GM23248 (cell line): ENCODE data around the gene CREBL2. TPM values are rescaled to one million over a fixed set of nuclear protein-coding genes. Genes with fewer than 3 reads are reported as not detected.
A peak's percentile ranks its signal among the peaks of the same experiment; 100 is the strongest.
"Not testable (repeated sequence)": the region's sequence is repeated elsewhere in the genome, so short reads cannot be mapped to it uniquely, and the experiment has no call there.

Experiments used
- DNase-seq: peaks from one replicate; pipeline ENCODE4 v3.0.0-alpha.2; 2015
- H2AFZ ChIP-seq: fragments of 200-600 bp; sonication (generic); 2 replicates; pipeline ENCODE4 v1.6.1; 2016; ENCODE audit warnings: antibody characterized with exemption
- H3F3A ChIP-seq: fragments of 200-600 bp; sonication (generic); 2 replicates; pipeline ENCODE4 v1.6.1; 2016; ENCODE audit warnings: mild to moderate bottlenecking, antibody characterized with exemption, mixed run types; ENCODE audit not compliant: insufficient read depth
- H3K27ac ChIP-seq: fragments of 200-600 bp; sonication (generic); 2 replicates; pipeline ENCODE4 v1.5.1; 2016; ENCODE audit warnings: mild to moderate bottlenecking
- H3K27me3 ChIP-seq: fragments of 200-600 bp; sonication (generic); replicated peaks from 2 replicates; pipeline ENCODE4 v1.6.1; 2016; ENCODE audit warnings: mild to moderate bottlenecking; ENCODE audit not compliant: insufficient read depth
- H3K36me3 ChIP-seq: fragments of 200-600 bp; sonication (generic); 2 replicates; pipeline ENCODE4 v1.6.1; 2016; ENCODE audit warnings: low read depth, mild to moderate bottlenecking
- H3K4me1 ChIP-seq: fragments of 200-600 bp; sonication (generic); 2 replicates; pipeline ENCODE4 v1.6.1; 2016; ENCODE audit warnings: mild to moderate bottlenecking; ENCODE audit not compliant: insufficient read depth
- H3K4me2 ChIP-seq: fragments of 200-600 bp; sonication (generic); one replicate; pipeline ENCODE4 v1.6.1; 2016; ENCODE audit warnings: mild to moderate bottlenecking; ENCODE audit not compliant: unreplicated experiment
- H3K4me3 ChIP-seq: fragments of 200-600 bp; sonication (generic); 2 replicates; pipeline ENCODE4 v1.5.1; 2016; ENCODE audit warnings: mild to moderate bottlenecking
- H3K79me2 ChIP-seq: fragments of 200-600 bp; sonication (generic); 2 replicates; pipeline ENCODE4 v1.6.1; 2016; ENCODE audit warnings: mild to moderate bottlenecking; ENCODE audit not compliant: insufficient read depth
- H3K9ac ChIP-seq: fragments of 200-600 bp; sonication (generic); 2 replicates; pipeline ENCODE4 v1.6.1; 2016; ENCODE audit warnings: mild to moderate bottlenecking
- H3K9me2 ChIP-seq: fragments of 200-600 bp; sonication (generic); 2 replicates; pipeline ENCODE4 v1.6.1; 2016; ENCODE audit warnings: mixed run types, mild to moderate bottlenecking, moderate library complexity; ENCODE audit not compliant: insufficient read depth
- H3K9me3 ChIP-seq: fragments of 200-600 bp; sonication (generic); one replicate; pipeline ENCODE4 v1.6.1; 2017; ENCODE audit warnings: low read depth
- H4K20me1 ChIP-seq: fragments of 200-600 bp; sonication (generic); 2 replicates; pipeline ENCODE4 v1.6.0; 2016; ENCODE audit not compliant: insufficient read depth
- EZH2 ChIP-seq: fragments of 200-600 bp; sonication (generic); IDR thresholded peaks from 2 replicates; pipeline ENCODE4 v1.6.1; 2018; ENCODE audit warnings: antibody characterized with exemption, mild to moderate bottlenecking; ENCODE audit not compliant: insufficient read depth, poor library complexity, severe bottlenecking
- EZH2phosphoT487 ChIP-seq: fragments of 200-600 bp; sonication (generic); IDR thresholded peaks from 2 replicates; pipeline ENCODE4 v1.6.1; 2018; ENCODE audit warnings: antibody characterized with exemption, moderate library complexity, mild to moderate bottlenecking, low read depth; ENCODE audit not compliant: insufficient read depth
- WGBS, 2 experiments: methylation state at CpG; one replicate each; pipeline ENCODE4 v1.1.6; 2015 to 2017; ENCODE audit warnings: low lambda C conversion rate in 2 of 2, low coverage in 1 of 2; ENCODE audit errors: missing lambda C conversion rate in 2 of 2; 5-methylcytosine and 5-hydroxymethylcytosine counted together
- in situ Hi-C: fragments of 300-500 bp; cut with MboI; formaldehyde crosslinking; loops from 2 replicates; pipeline ENCODE4 v1.15.0; 2020
- polyA plus RNA-seq: library from polyadenylated mRNA; unstranded; fragments of >200 nt; fragmentation: Nextera tagmentation; extraction: Ambion mirVana; gene quantifications from 2 replicates; pipeline ENCODE4 v1.2.1, GENCODE V29; 2016
- total RNA-seq: library from RNA; depleted of rRNA; stranded (reverse); fragments of >200 nt; shearing (Covaris generic); gene quantifications from 2 replicates; pipeline ENCODE4 v1.2.3, GENCODE V29; 2014

Gene CREBL2
- total and polyA plus RNA-seq, 2 experiments from 2014 or later = 23.4 to 38.4 TPM

DNA sequence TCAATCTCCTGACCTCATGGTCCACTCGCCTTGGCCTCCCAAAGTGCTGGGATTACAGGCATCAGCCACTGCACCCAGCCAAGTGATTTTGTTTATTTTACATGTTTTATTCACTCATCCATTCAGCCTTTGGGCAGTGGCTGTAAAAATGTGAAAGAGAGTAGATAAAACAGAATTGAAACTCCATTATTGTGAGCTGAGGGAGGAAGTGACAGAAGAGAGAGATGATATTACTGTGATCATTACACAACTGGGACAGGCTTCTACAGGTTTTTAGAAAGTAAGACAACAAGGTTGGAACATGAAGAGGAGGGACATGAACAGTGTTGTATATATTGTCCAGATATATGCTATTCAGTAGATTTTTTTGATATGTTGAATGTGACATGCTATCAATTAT, 25.0 kb downstream of the CREBL2 start:
- TF ChIP-seq EZH2phosphoT487 = no peak
- H3F3A ChIP-seq = no peaks in the 10 kb centered on the region
- in situ Hi-C loops = no loop called here
- 100% methylated on average over 1 of the region's 1 CpG for WGBS, 2 experiments
- no peak for DNase-seq
- H4K20me1 ChIP-seq = no peaks in the 10 kb centered on the region
- H3K36me3 ChIP-seq = peaks cover 21% of the 10 kb centered on the region
- H3K9me3 ChIP-seq = no peaks in the 10 kb centered on the region
- peaks cover 16% of the 10 kb centered on the region for H3K79me2 ChIP-seq
- no peaks in the 10 kb centered on the region for H3K27me3 ChIP-seq
- no peak overlapping the region for H2AFZ ChIP-seq
- H3K9me2 ChIP-seq = no peaks in the 10 kb centered on the region
- H3K4me2 ChIP-seq = no peak overlapping the region
- H3K4me3 ChIP-seq = no peak overlapping the region
- H3K4me1 ChIP-seq = no peaks in the 10 kb centered on the region
- no peak overlapping the region for H3K27ac ChIP-seq
- no peak overlapping the region for H3K9ac ChIP-seq

DNA sequence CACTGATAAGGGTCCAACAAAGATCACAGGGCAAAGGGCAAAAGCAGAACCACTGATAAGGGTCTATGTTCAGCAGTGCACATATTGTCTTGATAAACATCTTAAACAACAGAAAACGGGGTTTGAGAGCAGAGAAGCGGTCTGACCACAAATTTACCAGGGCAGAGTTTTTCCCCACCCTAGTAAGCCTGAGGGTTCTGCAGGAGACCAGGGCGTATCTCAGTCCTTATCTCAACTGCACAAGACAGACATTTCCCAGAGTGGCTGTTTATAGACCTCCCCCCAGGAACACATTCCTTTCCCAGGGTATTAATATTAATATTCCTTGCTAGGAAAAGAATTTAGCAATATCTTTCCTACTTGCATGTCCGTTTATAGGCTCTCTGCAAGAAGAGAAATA, 28.3 kb downstream of the CREBL2 start:
- H3K27me3 ChIP-seq, DNase-seq, H3K4me2 ChIP-seq, H3K9ac ChIP-seq, H3K79me2 ChIP-seq, H3K4me1 ChIP-seq, H2AFZ ChIP-seq, H3K9me2 ChIP-seq, H4K20me1 ChIP-seq, H3K9me3 ChIP-seq, H3K27ac ChIP-seq, H3K4me3 ChIP-seq, in situ Hi-C loops, H3F3A ChIP-seq: not testable (repeated sequence)
- 99% methylated on average over 4 of the region's 4 CpGs for WGBS, 2 experiments
- H3K36me3 ChIP-seq = peaks cover 26% of the 10 kb centered on the region

DNA sequence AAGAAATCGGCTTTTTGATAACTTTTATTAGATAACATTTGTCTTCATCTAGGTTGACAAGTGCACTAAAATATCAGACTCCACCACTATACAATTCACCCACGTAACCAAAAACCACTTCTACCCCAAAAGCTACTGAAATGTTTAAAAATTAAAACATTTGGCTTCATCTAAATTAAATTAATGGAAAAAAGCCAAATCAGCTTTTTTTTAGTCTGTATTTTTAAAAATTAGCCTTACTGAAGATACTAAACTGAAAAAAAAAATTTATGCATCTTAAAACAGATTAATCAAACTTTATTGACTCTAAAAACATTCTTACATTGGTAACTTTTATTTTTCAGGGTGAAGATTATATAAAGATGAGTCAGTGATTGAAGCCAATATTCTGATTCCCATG, 30.0 kb downstream of the CREBL2 start:
- H3K4me3 ChIP-seq = no peak overlapping the region
- TF ChIP-seq EZH2phosphoT487 (no peak), EZH2 (no peak)
- no peak overlapping the region for H3K27ac ChIP-seq
- H3F3A ChIP-seq = peaks cover 13% of the 10 kb centered on the region
- no peaks in the 10 kb centered on the region for H3K9me2 ChIP-seq
- DNase-seq = no peak
- WGBS, 2 experiments = 97 to 98% methylated on average over 2 of the region's 2 CpGs
- peaks cover 17% of the 10 kb centered on the region for H3K4me1 ChIP-seq
- H3K9me3 ChIP-seq = no peaks in the 10 kb centered on the region
- no peak overlapping the region for H3K9ac ChIP-seq
- in situ Hi-C loops = no loop called here
- H4K20me1 ChIP-seq = no peaks in the 10 kb centered on the region
- no peak overlapping the region for H2AFZ ChIP-seq
- H3K27me3 ChIP-seq = no peaks in the 10 kb centered on the region
- peaks cover 20% of the 10 kb centered on the region for H3K36me3 ChIP-seq
- H3K4me2 ChIP-seq = no peak overlapping the region
- H3K79me2 ChIP-seq = no peaks in the 10 kb centered on the region

DNA sequence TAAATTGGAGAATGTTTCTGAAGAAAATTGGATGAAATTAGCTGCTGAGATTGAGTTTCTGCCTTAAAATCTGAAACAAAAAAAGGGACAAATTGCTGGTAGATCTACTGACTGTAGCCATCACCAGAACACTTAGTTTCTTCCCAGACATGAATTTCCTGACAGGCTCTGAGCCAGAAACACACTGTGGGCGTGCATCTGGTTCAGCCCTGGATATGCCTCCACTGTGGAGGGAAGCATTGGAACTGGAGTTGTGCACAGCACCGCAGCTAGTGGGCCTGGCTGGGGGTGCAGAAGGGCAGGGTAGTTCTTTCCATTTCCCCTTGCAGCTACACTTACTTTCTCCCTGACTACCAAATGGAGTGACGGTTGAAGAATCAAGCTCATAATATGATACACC, 31.2 kb downstream of the CREBL2 start:
- Histone ChIP-seq H3K27ac (no peak overlapping the region), H3K4me2 (no peak overlapping the region), H3K4me3 (no peak overlapping the region), H3K9me2 (no peaks in the 10 kb centered on the region), H3K9me3 (no peaks in the 10 kb centered on the region), H2AFZ (no peak overlapping the region), H3K9ac (no peak overlapping the region), H4K20me1 (no peaks in the 10 kb centered on the region), H3K4me1 (peaks cover 17% of the 10 kb centered on the region), H3F3A (peaks cover 13% of the 10 kb centered on the region), H3K27me3 (no peaks in the 10 kb centered on the region), H3K36me3 (peaks cover 15% of the 10 kb centered on the region), H3K79me2 (no peaks in the 10 kb centered on the region)
- DNase-seq = no peak
- WGBS, 2 experiments = 97 to 99% methylated on average over 3 of the region's 3 CpGs
- no peak for TF ChIP-seq EZH2
- TF ChIP-seq EZH2phosphoT487 = no peak
- in situ Hi-C loops = no loop called here

DNA sequence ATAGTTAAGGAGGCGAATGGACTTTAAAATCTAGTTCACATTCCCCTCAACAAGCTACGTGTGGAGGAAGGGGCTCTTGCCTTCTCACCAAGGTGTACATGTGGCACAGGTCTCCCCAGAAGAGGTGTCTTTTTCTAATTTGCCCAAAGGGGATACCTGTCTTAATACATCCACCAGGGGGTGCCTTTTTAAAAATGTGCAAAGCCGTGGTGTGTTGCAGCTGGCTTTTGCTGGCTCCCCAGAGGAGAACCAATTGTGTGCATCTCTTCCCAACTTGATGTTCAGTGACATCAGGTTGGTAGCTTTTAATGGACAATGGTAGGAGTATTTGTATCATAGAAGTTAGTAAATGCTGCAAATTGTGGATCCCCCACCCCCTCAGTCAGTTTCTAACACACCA, 33.8 kb downstream of the CREBL2 start:
- H3K79me2 ChIP-seq = no peaks in the 10 kb centered on the region
- TF ChIP-seq EZH2 (no peak), EZH2phosphoT487 (no peak)
- H3K9ac ChIP-seq = peak overlapping the region; percentile 55
- peaks cover 3% of the 10 kb centered on the region for H3K9me3 ChIP-seq
- H3F3A ChIP-seq = peaks cover 13% of the 10 kb centered on the region
- H3K4me3 ChIP-seq = peak overlapping the region; percentile 50
- no peaks in the 10 kb centered on the region for H3K27me3 ChIP-seq
- H3K4me1 ChIP-seq = peaks cover 17% of the 10 kb centered on the region
- peak; percentile 74 for DNase-seq
- in situ Hi-C loops = no loop called here
- H3K27ac ChIP-seq = peak overlapping the region; percentile 84
- H3K36me3 ChIP-seq = peaks cover 9% of the 10 kb centered on the region
- H4K20me1 ChIP-seq = no peaks in the 10 kb centered on the region
- H3K9me2 ChIP-seq = no peaks in the 10 kb centered on the region
- WGBS, 2 experiments = 41 to 44% methylated on average over 3 of the region's 3 CpGs
- H3K4me2 ChIP-seq = peak overlapping the region; percentile 83
- H2AFZ ChIP-seq = 0 out of 2 replicates have a peak overlapping the region, but pooled peaks have one; percentile 32

DNA sequence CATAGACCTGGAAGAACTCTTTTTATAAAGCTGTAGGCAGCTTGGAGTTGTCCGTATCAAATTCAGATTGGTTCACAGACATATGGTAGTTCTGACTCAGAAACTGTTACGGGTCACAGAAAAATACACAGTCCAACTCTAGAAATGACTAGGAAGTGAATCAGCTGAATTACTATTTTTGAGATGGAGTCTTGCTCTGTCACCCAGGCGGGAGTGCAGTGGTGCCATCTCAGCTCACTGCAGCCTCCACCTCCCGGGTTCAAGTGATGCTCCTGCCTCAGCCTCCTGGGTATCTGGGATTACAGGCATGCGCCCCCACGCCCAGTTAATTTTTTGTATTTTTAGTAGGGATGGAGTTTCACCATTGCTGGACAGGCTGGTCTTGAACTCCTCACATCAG, 34.3 kb downstream of the CREBL2 start:
- Histone ChIP-seq H3K4me2 (peak overlapping the region; percentile 83), H2AFZ (0 out of 2 replicates have a peak overlapping the region, but pooled peaks have one; percentile 32), H3K27ac (peak overlapping the region; percentile 84), H3K4me3 (peak overlapping the region; percentile 50), H3K4me1 (peaks cover 17% of the 10 kb centered on the region), H3F3A (peaks cover 13% of the 10 kb centered on the region), H3K9ac (peak overlapping the region; percentile 55)
- H3K9me2 ChIP-seq, H3K79me2 ChIP-seq, H4K20me1 ChIP-seq, H3K27me3 ChIP-seq, in situ Hi-C loops, H3K9me3 ChIP-seq, H3K36me3 ChIP-seq: not testable (repeated sequence)
- 34 to 40% methylated on average over 6 of the region's 6 CpGs for WGBS, 2 experiments
- peak; percentile 87 for DNase-seq
